Fibroblast of lung (primary cell): Measurements from ENCODE around the gene DIS3L2. TPM values are rescaled to one million over a fixed set of nuclear protein-coding genes. Genes with fewer than 3 reads are reported as not detected.

Source experiments
- DNase-seq, 2 donors: peaks; one replicate each; pipeline versions ENCODE4 v3.0.0 to v3.0.0-alpha.2; 2010; ENCODE audit warnings: low read depth in 2 of 2
- H2AFZ ChIP-seq: 2 replicates; pipeline ENCODE4 v1.5.1; 2012; ENCODE audit warnings: low read length, control low read depth, inconsistent platforms
- H3K27ac ChIP-seq: 2 replicates; pipeline ENCODE4 v1.5.1; 2011; ENCODE audit warnings: low read length, control low read depth; ENCODE audit not compliant: insufficient read depth
- H3K27me3 ChIP-seq: 2 replicates; pipeline ENCODE4 v1.5.1; 2011; ENCODE audit warnings: mild to moderate bottlenecking, low read length; ENCODE audit not compliant: control insufficient read depth, insufficient read depth
- H3K36me3 ChIP-seq: 2 replicates; pipeline ENCODE4 v1.5.1; 2011; ENCODE audit warnings: low read length; ENCODE audit not compliant: control insufficient read depth, insufficient read depth
- H3K4me1 ChIP-seq: 2 replicates; pipeline ENCODE4 v1.5.1; 2011; ENCODE audit warnings: low read length; ENCODE audit not compliant: control insufficient read depth, insufficient read depth; ENCODE audit errors: extremely low read depth
- H3K4me2 ChIP-seq: 2 replicates; pipeline ENCODE4 v1.5.1; 2011; ENCODE audit warnings: low read length, control low read depth; ENCODE audit not compliant: insufficient read depth; ENCODE audit errors: extremely low read depth
- H3K4me3 ChIP-seq, 4 experiments: fragments of 200-600 bp in 1 of 4; sonication (generic) in 1 of 4; replicated peaks in 1 of 4; 2 replicates each; pipeline ENCODE4 v1.5.1; 2011 to 2016; ENCODE audit warnings: low read length in 4 of 4, low read depth in 3 of 4, mild to moderate bottlenecking in 3 of 4, control low read depth in 2 of 4, inconsistent platforms in 1 of 4, mixed read lengths in 1 of 4; ENCODE audit not compliant: insufficient read depth in 1 of 4; ENCODE audit errors: control extremely low read depth in 1 of 4
- H3K79me2 ChIP-seq: 2 replicates; pipeline ENCODE4 v1.5.1; 2012; ENCODE audit warnings: mild to moderate bottlenecking, low read length, inconsistent platforms; ENCODE audit not compliant: control insufficient read depth, insufficient read depth
- H3K9ac ChIP-seq: 2 replicates; pipeline ENCODE4 v1.5.1; 2011; ENCODE audit warnings: mild to moderate bottlenecking, low read length, control low read depth; ENCODE audit not compliant: insufficient read depth
- H3K9me3 ChIP-seq: 2 replicates; pipeline ENCODE4 v1.5.1; 2012; ENCODE audit warnings: low read depth, low read length; ENCODE audit not compliant: control insufficient read depth, insufficient read depth
- H4K20me1 ChIP-seq: 2 replicates; pipeline ENCODE4 v1.5.1; 2011; ENCODE audit warnings: low read length; ENCODE audit not compliant: control insufficient read depth, insufficient read depth; ENCODE audit errors: extremely low read depth
- EZH2 ChIP-seq: IDR thresholded peaks from 2 replicates; pipeline ENCODE4 v1.5.1; 2012; ENCODE audit warnings: low read length, control low read depth, mild to moderate bottlenecking; ENCODE audit errors: missing control alignments
- polyA plus RNA-seq, 2 donors: library from polyadenylated mRNA; depleted of rRNA in 1 of 2; stranded (reverse) in 1 of 2; unstranded in 1 of 2; fragments of >200 nt; gene quantifications; 2 replicates each; pipeline ENCODE4 v1.2.1, GENCODE V29; 2011 to 2012; ENCODE audit warnings: missing spikeins in 1 of 2
- total RNA-seq: library from RNA; depleted of rRNA; stranded (reverse); fragments of >200 nt; gene quantifications from 2 replicates; pipeline ENCODE4 v1.2.1, GENCODE V29; 2014
- TF ChIP-seq, protein P1 (sequence below), 2 donors: IDR thresholded peaks in 1 of 2; conservative IDR thresholded peaks in 1 of 2; 1 replicate in 1 of 2; 2 replicates in 1 of 2; pipeline ENCODE4 v1.5.1; 2011 to 2012; ENCODE audit warnings: low read length in 2 of 2, control low read depth in 1 of 2, inconsistent platforms in 1 of 2, low read depth in 1 of 2, mild to moderate bottlenecking in 1 of 2

Gene DIS3L2
- total and polyA plus RNA-seq, 2 donors (not counting 1 experiment from before 2014, with no cell fraction given), result 5.2 to 15.2 TPM

DNA sequence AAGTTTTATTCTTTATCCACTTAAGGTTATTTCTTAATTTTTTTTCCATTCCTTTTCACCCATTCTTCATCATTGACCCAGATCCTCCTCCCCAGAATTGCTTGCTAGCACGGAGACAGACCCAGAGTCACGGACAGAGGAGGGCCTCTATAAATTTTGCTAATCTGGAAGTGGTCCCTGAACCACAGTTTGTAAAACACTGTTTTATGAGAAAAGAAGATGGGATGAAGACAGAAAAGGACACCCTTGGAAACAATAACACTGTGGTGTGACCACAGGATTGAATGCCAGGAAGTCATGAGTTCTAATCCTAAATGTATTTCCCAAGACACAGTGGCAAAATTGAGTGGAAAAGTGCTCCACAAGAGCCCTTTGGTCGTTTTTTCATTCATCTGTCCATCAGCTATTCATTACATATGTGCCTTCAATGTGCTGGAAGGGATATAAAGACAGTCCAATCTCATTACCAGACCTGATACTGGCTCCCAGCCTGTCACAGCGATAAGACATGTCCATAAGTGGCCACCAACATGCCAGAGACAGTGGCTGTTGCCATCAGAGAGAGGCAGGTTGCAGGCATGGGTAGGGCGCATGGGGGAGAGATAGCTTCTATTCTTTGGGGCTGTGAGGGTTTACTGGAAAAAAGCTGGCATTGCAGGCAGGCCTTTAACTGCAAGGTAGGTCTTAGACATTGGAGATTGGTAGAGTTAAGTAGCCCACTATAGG, 241.8 kb downstream of the DIS3L2 start:
- Histone ChIP-seq H3K9me3 (no peaks in the 10 kb centered on the region), H3K79me2 (no peaks in the 10 kb centered on the region), H3K36me3 (no peaks in the 10 kb centered on the region), H3K4me3 (no peak overlapping the region), H4K20me1 (no peaks in the 10 kb centered on the region), H2AFZ (no peak overlapping the region), H3K27me3 (no peaks in the 10 kb centered on the region), H3K27ac (no peak overlapping the region), H3K9ac (no peak overlapping the region), H3K4me2 (no peak overlapping the region), H3K4me1 (no peaks in the 10 kb centered on the region)
- TF ChIP-seq, protein P1, sequence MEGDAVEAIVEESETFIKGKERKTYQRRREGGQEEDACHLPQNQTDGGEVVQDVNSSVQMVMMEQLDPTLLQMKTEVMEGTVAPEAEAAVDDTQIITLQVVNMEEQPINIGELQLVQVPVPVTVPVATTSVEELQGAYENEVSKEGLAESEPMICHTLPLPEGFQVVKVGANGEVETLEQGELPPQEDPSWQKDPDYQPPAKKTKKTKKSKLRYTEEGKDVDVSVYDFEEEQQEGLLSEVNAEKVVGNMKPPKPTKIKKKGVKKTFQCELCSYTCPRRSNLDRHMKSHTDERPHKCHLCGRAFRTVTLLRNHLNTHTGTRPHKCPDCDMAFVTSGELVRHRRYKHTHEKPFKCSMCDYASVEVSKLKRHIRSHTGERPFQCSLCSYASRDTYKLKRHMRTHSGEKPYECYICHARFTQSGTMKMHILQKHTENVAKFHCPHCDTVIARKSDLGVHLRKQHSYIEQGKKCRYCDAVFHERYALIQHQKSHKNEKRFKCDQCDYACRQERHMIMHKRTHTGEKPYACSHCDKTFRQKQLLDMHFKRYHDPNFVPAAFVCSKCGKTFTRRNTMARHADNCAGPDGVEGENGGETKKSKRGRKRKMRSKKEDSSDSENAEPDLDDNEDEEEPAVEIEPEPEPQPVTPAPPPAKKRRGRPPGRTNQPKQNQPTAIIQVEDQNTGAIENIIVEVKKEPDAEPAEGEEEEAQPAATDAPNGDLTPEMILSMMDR (conservative IDR thresholded peaks at IDR 0.05 in 1 of 2, IDR thresholded peaks at IDR 0.05 in 1 of 2; ENCODE audit: low read depth in 1 of 2, low read length in 2 of 2), result no peak
- no peak for TF ChIP-seq EZH2
- DNase-seq, result peak in 1 of 2 donors; percentile 17

DNA sequence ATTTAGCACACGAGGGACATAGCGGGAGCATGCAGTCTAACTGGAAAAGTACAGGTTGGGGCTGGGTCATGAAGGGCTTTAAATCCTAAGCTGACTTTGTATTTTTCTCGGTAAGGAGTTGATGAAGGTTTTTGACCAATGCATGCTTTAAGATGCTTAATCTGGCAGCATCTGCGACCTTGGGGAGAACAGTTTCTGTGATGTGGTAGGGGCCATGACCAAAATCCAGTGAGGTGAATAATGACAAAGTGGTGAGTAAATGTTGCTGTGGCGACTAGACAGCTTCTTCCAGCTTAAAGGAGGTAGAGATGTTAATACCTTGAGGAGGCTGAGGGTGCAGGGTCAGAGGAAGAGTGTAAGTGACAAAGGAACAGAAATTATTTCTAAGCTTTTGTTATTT, 242.4 kb downstream of the DIS3L2 start:
- no peak overlapping the region for H3K4me3 ChIP-seq
- no peaks in the 10 kb centered on the region for H3K27me3 ChIP-seq
- no peaks in the 10 kb centered on the region for H3K79me2 ChIP-seq
- no peak overlapping the region for H3K9ac ChIP-seq
- TF ChIP-seq, protein P1 (conservative IDR thresholded peaks at IDR 0.05 in 1 of 2, IDR thresholded peaks at IDR 0.05 in 1 of 2; ENCODE audit: low read depth in 1 of 2, low read length in 2 of 2), result no peak
- no peak for TF ChIP-seq EZH2
- H4K20me1 ChIP-seq, result no peaks in the 10 kb centered on the region
- H2AFZ ChIP-seq, result no peak overlapping the region
- H3K4me1 ChIP-seq, result no peaks in the 10 kb centered on the region
- H3K27ac ChIP-seq, result no peak overlapping the region
- no peak overlapping the region for H3K4me2 ChIP-seq
- H3K36me3 ChIP-seq, result no peaks in the 10 kb centered on the region
- peak in 1 of 2 donors; percentile 63 for DNase-seq
- H3K9me3 ChIP-seq, result no peaks in the 10 kb centered on the region

DNA sequence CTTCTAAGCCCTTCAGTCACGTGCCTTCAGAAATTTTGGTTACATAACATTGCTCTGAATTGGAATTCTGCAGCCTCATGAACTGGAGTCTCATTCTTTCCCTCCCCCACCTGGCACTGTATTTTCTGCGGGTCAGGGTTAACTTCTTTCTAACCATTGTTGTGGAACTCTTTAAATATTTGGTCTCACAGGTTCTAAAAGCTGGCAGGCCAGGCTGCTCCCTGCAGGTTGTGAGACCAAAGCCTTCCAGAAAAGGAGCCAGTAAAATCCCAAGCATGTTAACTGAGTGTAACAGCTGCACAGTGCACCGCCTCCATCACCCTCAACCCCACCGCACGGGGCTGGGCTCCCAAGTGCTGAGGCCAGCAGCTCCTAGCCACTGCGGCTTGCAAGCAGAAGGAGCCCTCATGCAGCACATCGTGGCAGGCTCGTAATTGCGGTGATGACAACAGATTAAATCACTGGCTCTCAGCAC, 243.0 kb downstream of the DIS3L2 start:
- H4K20me1 ChIP-seq, result no peaks in the 10 kb centered on the region
- no peak overlapping the region for H3K9ac ChIP-seq
- H3K27me3 ChIP-seq, result no peaks in the 10 kb centered on the region
- no peaks in the 10 kb centered on the region for H3K36me3 ChIP-seq
- H3K4me3 ChIP-seq, result no peak overlapping the region
- H3K4me1 ChIP-seq, result no peaks in the 10 kb centered on the region
- TF ChIP-seq, protein P1 (conservative IDR thresholded peaks at IDR 0.05 in 1 of 2, IDR thresholded peaks at IDR 0.05 in 1 of 2; ENCODE audit: low read depth in 1 of 2, low read length in 2 of 2), result no peak
- TF ChIP-seq EZH2, result no peak
- no peak overlapping the region for H3K27ac ChIP-seq
- no peaks in the 10 kb centered on the region for H3K79me2 ChIP-seq
- peak in 1 of 2 donors; percentile 69 for DNase-seq
- no peak overlapping the region for H2AFZ ChIP-seq
- H3K9me3 ChIP-seq, result no peaks in the 10 kb centered on the region
- H3K4me2 ChIP-seq, result no peak overlapping the region
